HG03064 (cell line): ENCODE measurements around the gene C1orf52.

Experiments used
- ATAC-seq: cut with Tn5 transposase; IDR thresholded peaks from one replicate; pipeline ENCODE4 v1.9.1; 2021; ENCODE audit warnings: low read depth; ENCODE audit not compliant: unreplicated experiment

C1orf52 gene

DNA sequence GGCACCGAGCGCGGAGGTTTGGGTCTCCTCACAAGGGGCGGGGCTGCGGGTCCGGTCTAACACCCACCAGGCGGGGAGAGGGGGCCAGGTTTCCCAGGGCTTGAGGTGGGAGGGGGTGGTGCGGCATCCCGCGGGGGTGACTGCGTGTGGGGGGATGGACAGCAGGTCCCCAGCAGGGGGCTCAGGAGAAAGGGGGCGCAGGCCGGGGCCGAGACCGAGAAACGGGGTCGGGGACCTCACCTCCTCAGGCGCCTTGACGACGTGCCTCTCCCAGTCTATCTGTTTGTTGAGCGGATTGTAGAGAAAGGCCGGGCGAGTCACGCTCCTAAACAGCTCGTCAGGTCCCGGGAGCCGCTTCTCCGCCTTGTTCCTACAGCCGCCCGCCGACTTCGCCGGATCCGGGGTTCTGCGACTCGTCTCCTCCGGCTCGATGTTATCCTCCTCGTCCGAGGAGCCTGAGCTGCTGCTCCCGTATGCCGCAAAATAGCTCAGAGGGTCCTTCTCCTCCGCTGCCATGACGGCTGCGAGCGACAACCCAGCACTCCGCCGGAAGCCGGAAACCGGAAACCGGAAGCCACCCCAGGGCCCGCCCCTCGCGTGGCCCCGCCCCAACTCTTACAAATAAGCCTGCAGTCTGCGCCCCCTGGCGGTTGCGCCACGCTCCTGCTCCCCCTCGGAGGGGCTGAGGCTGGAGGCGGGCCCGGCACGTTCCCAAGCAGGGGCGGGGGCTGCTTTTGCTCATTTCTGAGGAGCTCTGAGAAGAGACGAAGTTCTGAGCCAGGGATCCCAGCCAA lies at the start of gene C1orf52:
Gene C1orf52 (minus strand): TSS at position 545 of the 794 bp plus-strand sequence. CDS start 29 bp downstream, at position 516.
- peak; percentile 98 for ATAC-seq

DNA sequence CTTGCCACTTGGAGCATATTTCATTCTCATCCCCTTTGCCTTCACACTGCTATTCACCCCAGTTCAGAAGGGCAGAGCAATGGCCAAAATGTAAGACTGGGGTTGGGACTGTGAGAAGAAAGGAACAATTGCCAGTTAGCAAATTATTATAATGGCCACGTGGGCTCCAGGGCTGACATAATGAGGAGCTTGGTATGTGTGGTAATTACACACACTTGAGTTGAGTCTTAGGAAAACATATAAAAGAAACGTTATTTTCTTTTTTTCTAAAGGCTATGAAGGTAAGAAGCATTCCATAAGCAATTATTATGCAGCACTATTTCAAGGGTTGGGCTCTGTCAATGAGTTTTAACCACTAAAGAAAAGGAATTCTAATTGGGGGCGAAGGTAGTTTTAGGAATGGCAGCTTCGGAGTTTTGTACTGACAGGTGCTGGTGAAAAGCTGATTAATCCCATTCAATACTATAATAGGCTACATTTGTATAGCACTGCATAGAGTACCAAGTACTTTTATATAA lies 49.4 kb upstream of the C1orf52 start:
- no peak for ATAC-seq

GRCh38 chr1:85307987-85308832 lies 48.7 kb upstream of the C1orf52 start:
- peak; percentile 92 for ATAC-seq

DNA sequence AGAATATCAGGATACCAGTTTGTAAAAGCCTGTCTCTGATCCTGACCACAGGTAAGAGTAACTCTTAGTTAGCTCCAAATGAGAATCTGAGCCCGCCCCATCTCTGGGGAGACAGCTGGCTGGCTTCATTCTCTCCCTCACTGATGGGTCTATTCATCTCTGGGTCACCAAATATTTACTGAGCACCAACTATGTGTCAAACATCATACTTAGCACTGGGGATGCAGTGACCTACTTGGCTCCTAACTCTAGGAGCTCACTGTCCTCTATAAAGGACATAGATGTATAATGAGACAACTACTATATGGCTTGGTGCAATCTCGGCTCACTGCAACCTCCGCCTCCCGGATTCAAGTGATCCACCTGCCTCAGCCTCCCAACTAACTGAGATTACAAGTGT lies 46.8 kb upstream of the C1orf52 start:
- ATAC-seq, result no peak

DNA sequence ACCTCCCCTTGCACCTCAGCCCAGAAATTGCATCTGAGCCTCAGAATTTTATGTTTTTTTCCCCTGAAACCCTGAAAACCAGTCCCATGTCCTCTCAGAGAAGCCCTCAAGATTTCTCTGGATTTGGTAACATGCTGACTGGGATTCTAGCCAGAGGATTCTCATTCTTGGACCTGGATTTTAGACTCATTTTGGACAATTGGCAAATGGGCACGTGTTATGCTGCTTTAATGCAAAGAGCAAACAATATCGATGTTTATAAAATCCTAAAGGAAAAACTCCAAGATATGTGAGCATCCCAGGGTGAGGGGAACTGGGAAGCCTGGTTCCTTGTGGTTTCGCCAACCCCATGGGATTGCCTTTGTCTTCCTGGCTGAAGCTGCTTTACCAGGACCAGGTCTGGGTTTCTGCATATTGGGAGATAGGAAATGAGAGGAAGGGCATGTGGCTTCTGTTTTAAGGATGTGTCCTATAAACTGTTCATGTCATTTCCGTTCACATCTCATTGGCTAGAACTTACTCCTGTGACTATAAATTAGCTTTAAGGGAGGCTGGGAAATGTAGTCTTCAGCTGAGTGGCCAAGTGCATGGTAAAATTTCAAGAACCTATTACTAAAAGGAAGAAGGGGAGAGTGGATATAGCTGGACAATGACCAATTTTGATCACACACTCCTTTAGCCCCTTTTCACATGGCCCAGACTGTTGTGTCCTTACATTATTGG lies 44.1 kb upstream of the C1orf52 start:
- no peak for ATAC-seq

DNA sequence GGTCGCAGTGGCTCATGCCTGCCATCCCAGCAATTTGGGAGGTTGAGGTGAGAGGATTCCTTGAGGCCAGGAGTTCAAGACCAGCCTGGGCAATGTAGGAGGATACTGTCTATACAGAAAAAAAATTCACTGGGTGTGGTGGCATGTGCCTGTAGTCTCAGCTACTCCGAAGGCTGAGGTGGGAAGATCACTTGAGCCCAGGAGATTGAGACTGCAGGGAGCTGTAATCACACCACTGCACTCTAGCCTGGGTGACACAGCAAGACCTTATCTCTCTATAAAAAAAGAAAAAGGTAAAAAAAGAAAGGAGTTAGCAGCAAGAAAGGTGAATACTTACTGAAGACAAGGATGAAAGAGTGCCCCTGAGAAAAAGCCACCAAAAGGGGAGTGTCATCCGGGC lies 40.7 kb upstream of the C1orf52 start:
- no peak for ATAC-seq

- ATAC-seq, result peak; percentile 95
Measured at GRCh38 chr1:85297855-85298629, 38.6 kb upstream of the C1orf52 start.

GRCh38 chr1:85297538-85297854 lies 38.0 kb upstream of the C1orf52 start:
- ATAC-seq, result no peak

DNA sequence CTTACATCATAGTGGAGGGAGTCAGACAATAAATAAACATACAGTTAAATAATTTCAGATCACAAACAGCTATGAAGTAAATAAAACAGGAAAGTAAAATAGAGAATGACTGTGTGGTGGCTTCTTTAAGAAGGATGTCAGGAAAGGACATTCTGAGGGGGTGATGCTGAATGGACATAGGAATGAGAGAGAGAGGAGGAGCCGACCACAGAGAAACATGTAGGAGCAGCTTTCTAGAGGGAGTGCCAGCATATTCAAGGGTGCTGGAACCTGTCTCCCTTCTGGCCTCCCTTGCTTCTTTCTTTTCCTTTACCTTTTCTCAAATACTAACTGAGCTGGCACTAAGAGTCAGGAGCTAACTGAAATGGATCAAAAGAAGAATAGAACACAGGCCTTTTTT lies 37.5 kb upstream of the C1orf52 start:
- no peak for ATAC-seq

DNA sequence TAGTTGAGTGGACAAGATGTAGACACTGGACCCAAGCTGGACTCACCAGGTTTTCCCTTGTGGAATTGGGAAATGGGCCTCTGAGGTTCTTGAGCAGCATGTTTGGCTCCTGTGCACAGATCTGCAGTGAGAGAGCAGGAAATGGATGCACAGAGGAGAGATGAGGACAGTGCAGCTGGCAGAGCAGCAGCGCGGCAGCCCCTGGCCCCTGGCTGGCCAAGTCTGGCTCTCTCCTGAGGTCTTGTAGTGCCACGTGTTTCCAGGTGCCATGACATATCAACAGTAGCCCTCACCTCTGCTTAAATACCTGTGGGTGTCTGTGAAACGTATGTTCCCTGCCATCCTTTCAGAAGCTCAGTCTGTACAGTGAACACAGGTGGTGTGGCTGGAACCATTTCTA lies 36.2 kb upstream of the C1orf52 start:
- ATAC-seq, result no peak

DNA sequence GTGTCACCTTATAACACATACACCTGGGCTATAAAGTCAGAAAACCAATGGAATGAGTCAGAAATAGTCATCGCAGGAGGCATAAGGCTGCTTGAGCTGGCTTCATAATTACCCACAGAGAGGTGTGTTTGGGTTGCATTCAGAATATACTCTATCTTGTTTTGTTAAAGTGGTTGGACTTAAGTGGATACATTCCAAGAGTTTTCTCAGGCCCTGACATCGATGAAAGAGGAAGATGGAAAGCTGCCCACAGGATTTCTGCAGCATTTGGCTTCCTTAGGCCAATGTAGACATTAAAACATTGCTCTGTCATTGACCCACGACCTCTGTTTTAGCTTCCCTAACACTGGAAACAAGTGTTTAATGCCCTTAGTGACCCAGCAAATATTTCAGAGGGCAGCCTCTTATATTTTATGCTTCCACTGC lies 35.6 kb upstream of the C1orf52 start:
- no peak for ATAC-seq

- no peak for ATAC-seq
Measured at GRCh38 chr1:85290826-85291225, 31.4 kb upstream of the C1orf52 start.

DNA sequence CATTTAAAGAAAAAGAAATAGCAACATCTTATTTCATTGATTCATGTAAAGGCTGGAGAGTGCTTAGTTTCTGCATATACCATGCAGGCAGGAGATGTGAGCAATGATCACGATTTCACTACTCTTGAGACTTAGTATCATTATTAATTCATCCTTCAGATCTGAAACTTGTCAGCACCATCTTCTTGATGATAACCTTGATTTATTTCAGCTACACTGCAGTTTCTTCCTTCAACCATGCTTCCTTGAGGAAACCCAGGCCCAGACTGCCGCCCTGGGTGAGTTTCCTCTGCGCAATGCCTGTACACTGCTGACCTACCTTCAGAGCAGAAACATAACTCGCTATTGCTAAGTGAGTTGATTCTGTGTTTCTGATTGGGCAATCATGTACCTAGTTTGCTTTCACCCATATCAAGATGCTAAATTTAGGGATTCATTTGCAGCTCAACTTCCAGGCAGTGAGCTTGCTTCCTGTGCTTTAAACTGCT lies 30.4 kb upstream of the C1orf52 start:
- no peak for ATAC-seq

DNA sequence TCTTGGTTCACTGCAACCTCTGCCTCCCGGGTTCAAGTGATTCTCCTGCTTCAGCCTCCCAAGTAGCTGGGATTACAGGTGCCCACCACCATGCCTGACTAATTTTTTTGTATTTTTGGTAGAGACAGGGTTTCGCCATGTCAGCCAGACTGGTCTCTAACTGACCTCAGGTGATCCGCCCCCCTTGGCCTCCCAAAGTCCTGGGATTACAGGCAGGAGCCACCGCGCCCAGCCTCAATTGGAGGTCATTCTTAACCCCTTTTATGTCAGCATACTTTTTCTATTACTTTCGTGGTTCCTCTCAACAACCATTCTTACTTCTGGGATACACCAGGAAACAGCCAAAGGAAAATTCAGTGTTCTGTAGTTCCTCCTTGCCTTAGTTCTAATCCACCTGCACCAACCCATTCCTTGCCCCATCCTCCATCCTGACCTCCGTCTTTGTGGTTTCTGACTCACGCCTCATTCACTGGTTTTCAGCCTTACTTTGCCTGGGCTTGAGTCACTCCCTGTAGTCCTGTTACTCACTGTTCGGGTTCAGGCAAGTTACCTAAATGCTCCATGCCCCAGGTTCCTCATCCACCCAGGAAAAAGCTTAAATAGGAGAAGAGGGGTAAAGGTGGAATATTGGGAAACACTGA lies 29.9 kb upstream of the C1orf52 start:
- ATAC-seq, result no peak

- no peak for ATAC-seq
Measured at GRCh38 chr1:85284202-85284601, 24.7 kb upstream of the C1orf52 start.

DNA sequence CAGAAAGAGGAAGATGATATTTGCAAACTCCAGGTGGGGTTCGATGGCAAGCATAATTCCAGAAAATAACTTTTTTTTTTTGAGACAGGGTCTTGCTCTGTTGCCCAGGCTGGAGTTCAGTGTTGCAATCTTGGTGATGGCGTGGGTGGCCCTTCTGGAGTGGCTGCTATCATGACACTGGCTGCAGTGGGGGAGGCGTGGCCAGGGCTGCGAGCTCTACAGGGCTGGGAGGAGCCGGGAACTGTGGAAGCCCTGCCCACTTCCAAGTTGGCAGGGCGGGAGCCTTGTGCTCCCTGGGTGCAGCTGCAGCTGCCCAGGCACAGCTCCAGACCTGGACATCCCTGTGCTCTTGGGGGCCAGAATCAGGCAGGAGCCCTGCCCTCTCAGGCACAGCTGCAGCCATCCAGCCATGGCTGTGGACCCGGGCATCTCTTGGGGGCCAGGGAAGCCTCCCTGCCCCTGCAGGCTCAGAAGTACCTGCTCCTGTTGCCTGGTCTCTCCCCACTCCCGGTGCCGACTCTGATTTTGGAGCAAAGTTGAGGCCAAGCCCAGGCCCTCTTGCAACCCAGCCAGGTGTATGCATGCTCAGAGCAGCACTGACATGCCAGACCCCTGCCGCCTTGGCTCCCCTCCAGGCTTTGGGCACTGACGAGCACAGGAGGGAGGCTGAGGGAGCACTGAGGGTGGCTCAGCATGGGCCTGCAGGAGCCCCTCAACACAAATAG lies 24.2 kb upstream of the C1orf52 start:
- ATAC-seq, result no peak

- ATAC-seq, result no peak
Measured at GRCh38 chr1:85282424-85282823, 23.0 kb upstream of the C1orf52 start.

- no peak for ATAC-seq
Measured at GRCh38 chr1:85280636-85281035, 21.2 kb upstream of the C1orf52 start.
